SK-N-SH (cell line): Measurements from ENCODE around the gene LRSAM1. TPM values are rescaled to one million over a fixed set of nuclear protein-coding genes. Genes with fewer than 3 reads are reported as not detected.

Source experiments
- CTCF ChIA-PET: fragments of 300-600, 350-600 bp; formaldehyde crosslinking; extraction: SDS; loops from one replicate; lab custom pipeline; 2021; lab: Yijun Ruan, JAX
- POLR2A ChIA-PET: fragments of 350-600 bp; sonication (Branson Sonifier 250); formaldehyde crosslinking; extraction: SDS; loops from one replicate; lab custom pipeline; 2020; ENCODE audit warnings: antibody characterized with exemption, inconsistent platforms; lab: Yijun Ruan, JAX
- DNase-seq: peaks from one replicate; pipeline ENCODE4 v3.0.0; 2012
- H2AFZ ChIP-seq: fragments of 200-600 bp; sonication (generic); 2 replicates; pipeline ENCODE4 v1.8.1; 2016; ENCODE audit warnings: antibody characterized with exemption, mild to moderate bottlenecking, low read depth
- H3F3A ChIP-seq: fragments of 200-600 bp; sonication (generic); replicated peaks from 2 replicates; pipeline ENCODE3; 2016; ENCODE audit warnings: antibody characterized with exemption, mild to moderate bottlenecking; ENCODE audit not compliant: insufficient read depth
- H3K27ac ChIP-seq, 2 experiments: fragments of 200-500 bp in 1 of 2; fragments of 200-600 bp in 1 of 2; sonication (Bioruptor generic) in 1 of 2; sonication (generic), shearing (Covaris generic) in 1 of 2; 2 replicates each; pipeline versions ENCODE4 v1.5.1 to v1.6.1; 2014 to 2016; ENCODE audit warnings: low read depth in 2 of 2, inconsistent platforms in 1 of 2, low read length in 1 of 2, mild to moderate bottlenecking in 1 of 2, mixed read lengths in 1 of 2
- H3K27me3 ChIP-seq: fragments of 200-600 bp; sonication (generic), shearing (Covaris generic); 2 replicates; pipeline ENCODE4 v1.6.1; 2016; ENCODE audit warnings: mixed run types; ENCODE audit not compliant: insufficient read depth
- H3K36me3 ChIP-seq, 2 experiments: fragments of 200-500 bp in 1 of 2; fragments of 200-600 bp in 1 of 2; sonication (Bioruptor generic) in 1 of 2; sonication (generic) in 1 of 2; replicated peaks in 1 of 2; 2 replicates each; pipeline versions ENCODE3 to v1.5.1; 2014 to 2016; ENCODE audit warnings: low read length in 1 of 2, mild to moderate bottlenecking in 1 of 2; ENCODE audit not compliant: insufficient read depth in 2 of 2, control insufficient read depth in 1 of 2
- H3K4me1 ChIP-seq, 2 experiments: fragments of 200-500 bp in 1 of 2; fragments of 200-600 bp in 1 of 2; sonication (Bioruptor generic) in 1 of 2; sonication (generic), shearing (Covaris generic) in 1 of 2; 2 replicates each; pipeline versions ENCODE4 v1.5.1 to v1.6.1; 2014 to 2016; ENCODE audit warnings: low read depth in 1 of 2, low read length in 1 of 2, mixed run types in 1 of 2; ENCODE audit not compliant: insufficient read depth in 2 of 2, control insufficient read depth in 1 of 2
- H3K4me2 ChIP-seq: fragments of 200-600 bp; sonication (generic), shearing (Covaris generic); 2 replicates; pipeline ENCODE4 v1.6.1; 2017; ENCODE audit warnings: mixed run types
- H3K4me3 ChIP-seq, 2 experiments: fragments of 200-500 bp in 1 of 2; fragments of 200-600 bp in 1 of 2; sonication (Bioruptor generic) in 1 of 2; sonication (generic), shearing (Covaris generic) in 1 of 2; 2 replicates each; pipeline versions ENCODE4 v1.5.1 to v1.8.1; 2014 to 2016; ENCODE audit warnings: low read depth in 2 of 2, inconsistent platforms in 1 of 2, low read length in 1 of 2, mild to moderate bottlenecking in 1 of 2, mixed read lengths in 1 of 2, moderate library complexity in 1 of 2
- H3K79me2 ChIP-seq: fragments of 200-600 bp; sonication (generic); 2 replicates; pipeline ENCODE4 v1.8.1; 2017; ENCODE audit warnings: mild to moderate bottlenecking; ENCODE audit not compliant: insufficient read depth
- H3K9ac ChIP-seq: fragments of 200-600 bp; sonication (generic); 2 replicates; pipeline ENCODE4 v1.6.1; 2017; ENCODE audit warnings: mixed run types
- H3K9me2 ChIP-seq: fragments of 200-600 bp; sonication (generic); 2 replicates; pipeline ENCODE4 v1.6.1; 2017; ENCODE audit warnings: mixed run types
- H3K9me3 ChIP-seq: fragments of 200-600 bp; sonication (generic); 2 replicates; pipeline ENCODE4 v1.6.1; 2017; ENCODE audit warnings: mixed run types, mild to moderate bottlenecking, moderate library complexity
- H4K20me1 ChIP-seq: fragments of 200-600 bp; sonication (generic); 2 replicates; pipeline ENCODE4 v1.6.1; 2017; ENCODE audit warnings: mild to moderate bottlenecking, mixed run types; ENCODE audit not compliant: insufficient read depth
- ELF1 ChIP-seq: IDR thresholded peaks from 2 replicates; pipeline ENCODE4 v1.4.0; 2012
- NFIC ChIP-seq: IDR thresholded peaks from 2 replicates; pipeline ENCODE4 v1.4.0; 2012; ENCODE audit warnings: borderline replicate concordance
- RXRA ChIP-seq: IDR thresholded peaks from 2 replicates; pipeline ENCODE4 v1.4.0; 2012; ENCODE audit warnings: low read depth, mild to moderate bottlenecking, borderline replicate concordance
- TCF12 ChIP-seq: IDR thresholded peaks from 2 replicates; pipeline ENCODE4 v1.4.0; 2012
- WGBS: methylation state at CpG from one replicate; pipeline ENCODE4 v1.1.6; 2017; ENCODE audit warnings: low lambda C conversion rate; 5-methylcytosine and 5-hydroxymethylcytosine counted together
- polyA plus RNA-seq, 3 experiments: library from polyadenylated mRNA; depleted of rRNA; stranded (reverse); fragments of >200 nt; gene quantifications; 2 replicates each; pipeline ENCODE4 v1.2.3, GENCODE V29; 2012
- TF ChIP-seq, protein P1 (sequence below): IDR thresholded peaks from 2 replicates; pipeline ENCODE4 v1.4.0; 2012; ENCODE audit warnings: low read depth, borderline replicate concordance
- TF ChIP-seq, protein P2 (sequence below): IDR thresholded peaks from 2 replicates; pipeline ENCODE4; 2012
- TF ChIP-seq, protein P3 (sequence below): fragments of 150-350 bp; IDR thresholded peaks from 2 replicates; pipeline ENCODE4 v1.6.1; 2017; ENCODE audit warnings: antibody characterized with exemption, low read length, low read depth, borderline replicate concordance

LRSAM1 gene
- polyA plus RNA-seq, 1 of the 3 experiments (the other 2 are of a cell fraction): 8.0 TPM

DNA sequence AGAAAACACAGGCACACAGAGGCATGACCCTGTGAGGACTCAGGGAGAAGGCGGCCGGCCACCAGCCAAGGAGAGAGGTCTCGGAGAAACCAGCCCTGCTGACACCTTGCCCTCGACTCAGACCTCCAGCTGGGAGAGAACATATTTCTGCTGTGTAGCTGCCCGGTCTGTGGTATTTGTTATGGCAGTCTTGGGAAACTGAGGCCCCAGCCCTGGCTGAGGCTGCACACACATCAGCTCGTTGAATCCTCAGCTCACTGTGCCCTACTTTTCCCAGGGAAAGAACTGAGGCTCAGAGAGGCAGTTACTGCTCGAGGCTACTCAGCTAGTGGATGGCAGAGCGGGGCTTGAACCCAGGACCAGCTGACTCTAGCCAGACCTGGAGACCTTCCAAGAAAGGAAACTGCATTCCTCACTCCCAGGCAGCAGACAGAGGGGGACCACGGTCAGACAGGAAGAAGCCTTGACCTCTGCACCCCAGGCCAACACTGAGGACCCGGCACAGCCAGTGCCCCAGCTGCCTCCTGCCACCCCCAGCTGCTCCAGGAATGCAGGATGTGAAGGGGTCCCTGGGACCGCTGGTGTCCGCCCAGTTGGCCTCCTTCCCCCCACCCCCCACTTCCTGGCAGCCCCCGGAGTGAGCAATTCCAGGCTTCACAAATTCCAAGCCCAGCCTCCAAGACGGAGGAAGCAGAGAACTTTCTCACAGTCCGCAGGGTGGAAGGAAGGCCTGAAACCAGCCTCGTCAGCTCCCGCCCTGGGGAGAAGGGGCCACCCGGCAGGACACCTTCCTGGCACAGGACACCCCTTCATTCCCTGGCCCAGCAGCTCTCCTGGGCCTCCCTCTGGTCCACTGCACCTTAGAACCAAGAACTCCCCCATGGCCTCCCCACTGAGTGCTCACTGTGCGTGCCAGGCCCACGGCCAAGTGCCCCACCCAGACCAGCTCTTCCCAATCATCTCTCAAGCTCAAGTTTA is 69.9 kb downstream of the LRSAM1 start (continued):
- TF ChIP-seq, protein P1, sequence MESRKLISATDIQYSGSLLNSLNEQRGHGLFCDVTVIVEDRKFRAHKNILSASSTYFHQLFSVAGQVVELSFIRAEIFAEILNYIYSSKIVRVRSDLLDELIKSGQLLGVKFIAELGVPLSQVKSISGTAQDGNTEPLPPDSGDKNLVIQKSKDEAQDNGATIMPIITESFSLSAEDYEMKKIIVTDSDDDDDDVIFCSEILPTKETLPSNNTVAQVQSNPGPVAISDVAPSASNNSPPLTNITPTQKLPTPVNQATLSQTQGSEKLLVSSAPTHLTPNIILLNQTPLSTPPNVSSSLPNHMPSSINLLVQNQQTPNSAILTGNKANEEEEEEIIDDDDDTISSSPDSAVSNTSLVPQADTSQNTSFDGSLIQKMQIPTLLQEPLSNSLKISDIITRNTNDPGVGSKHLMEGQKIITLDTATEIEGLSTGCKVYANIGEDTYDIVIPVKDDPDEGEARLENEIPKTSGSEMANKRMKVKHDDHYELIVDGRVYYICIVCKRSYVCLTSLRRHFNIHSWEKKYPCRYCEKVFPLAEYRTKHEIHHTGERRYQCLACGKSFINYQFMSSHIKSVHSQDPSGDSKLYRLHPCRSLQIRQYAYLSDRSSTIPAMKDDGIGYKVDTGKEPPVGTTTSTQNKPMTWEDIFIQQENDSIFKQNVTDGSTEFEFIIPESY: no peak
- peak; percentile 69; the same call in 1 of the 2 replicates for TF ChIP-seq RXRA
- TF ChIP-seq NFIC: peak; percentile 70

DNA sequence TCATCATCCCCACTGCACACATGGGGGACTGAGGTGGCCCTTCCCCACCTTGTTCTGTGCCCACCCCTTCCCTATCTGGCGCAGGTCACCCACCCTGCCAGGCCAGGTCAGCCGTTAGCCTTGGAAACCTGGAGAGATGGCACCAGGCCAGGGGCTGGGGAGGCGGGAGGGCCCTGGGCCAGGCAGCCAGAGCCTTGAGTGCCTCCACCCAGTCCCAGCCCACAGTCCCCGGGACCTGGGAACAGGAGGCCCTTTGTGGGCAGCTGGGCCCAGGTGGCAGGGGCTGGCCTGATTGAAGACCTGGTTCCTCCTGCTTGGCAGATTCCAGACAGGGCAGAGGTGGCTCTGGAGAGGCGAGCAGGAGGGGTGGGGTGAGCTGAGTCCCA is 70.6 kb downstream of the LRSAM1 start:
- peaks cover 47 to 57% of the 10 kb centered on the region in 2 experiments for H3K36me3 ChIP-seq
- H3K79me2 ChIP-seq: peaks cover 65% of the 10 kb centered on the region
- CTCF ChIA-PET: interaction anchor here (0.6 to 1.8 kb wide), 8 partner anchors 10 to 272 kb away, joined by 3 to 6 read pairs (median 4); no protein-coding TSS in a partner anchor
- H3K4me1 ChIP-seq: peaks cover 15 to 35% of the 10 kb centered on the region in 2 experiments; a peak in 3 of 4 replicates
- no peak for DNase-seq
- no peaks in the 10 kb centered on the region for H4K20me1 ChIP-seq
- peak overlapping the region; percentile 75 for H3K4me2 ChIP-seq
- H3K27me3 ChIP-seq: no peaks in the 10 kb centered on the region
- POLR2A ChIA-PET: no interaction called here
- H3K9me2 ChIP-seq: no peaks in the 10 kb centered on the region
- no peaks in the 10 kb centered on the region for H3K9me3 ChIP-seq
- peak overlapping the region; percentile 85 to 99 for H3K27ac ChIP-seq
- no peak overlapping the region for H3K4me3 ChIP-seq
- peak overlapping the region; percentile 79 for H3K9ac ChIP-seq
- H3F3A ChIP-seq: peaks cover 77% of the 10 kb centered on the region
- 22% methylated on average over 3 of the region's 5 CpGs for WGBS
- TF ChIP-seq ELF1 (no peak), NFIC (peak; percentile 63)
- TF ChIP-seq, all 33 proteins: peak for 1
- no peak overlapping the region for H2AFZ ChIP-seq

DNA sequence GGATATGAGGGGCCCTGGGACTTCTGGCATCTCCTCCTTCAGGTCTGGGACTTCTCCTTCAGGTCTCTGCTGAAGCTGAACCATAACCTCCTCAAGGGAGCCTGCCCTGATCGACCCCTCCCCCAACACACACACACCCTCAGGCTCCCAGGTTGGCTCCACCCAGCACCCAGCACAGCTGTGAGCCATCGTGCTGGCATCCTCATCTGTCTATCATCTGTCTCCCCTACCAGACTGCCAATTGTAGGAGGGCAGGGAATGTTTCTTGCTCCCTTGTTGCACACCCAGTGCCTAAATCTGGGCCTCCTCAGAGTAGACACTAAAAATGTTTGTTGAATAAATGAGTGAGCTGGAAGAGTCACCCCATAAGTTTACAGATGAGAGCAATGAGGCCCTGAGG is 71.4 kb downstream of the LRSAM1 start:
- Histone ChIP-seq H3K27me3 (no peaks in the 10 kb centered on the region), H3K27ac (peak overlapping the region; percentile 85 to 99), H2AFZ (no peak overlapping the region), H3K36me3 (peaks cover 41 to 57% of the 10 kb centered on the region in 2 experiments), H3K9me3 (no peaks in the 10 kb centered on the region), H3F3A (peaks cover 76% of the 10 kb centered on the region), H3K4me3 (no peak overlapping the region), H3K79me2 (peaks cover 65% of the 10 kb centered on the region), H3K9ac (no peak overlapping the region; the same call in 1 of the 2 replicates), H4K20me1 (no peaks in the 10 kb centered on the region), H3K4me2 (peak overlapping the region; percentile 75; the same call in 1 of the 2 replicates), H3K4me1 (peaks cover 15 to 35% of the 10 kb centered on the region in 2 experiments; a peak in 3 of 4 replicates), H3K9me2 (no peaks in the 10 kb centered on the region)
- CTCF ChIA-PET: interaction anchor here (0.6 to 1.8 kb wide), 6 partner anchors 11 to 273 kb away, joined by 3 to 4 read pairs (median 4); no protein-coding TSS in a partner anchor
- TF ChIP-seq, protein P2, sequence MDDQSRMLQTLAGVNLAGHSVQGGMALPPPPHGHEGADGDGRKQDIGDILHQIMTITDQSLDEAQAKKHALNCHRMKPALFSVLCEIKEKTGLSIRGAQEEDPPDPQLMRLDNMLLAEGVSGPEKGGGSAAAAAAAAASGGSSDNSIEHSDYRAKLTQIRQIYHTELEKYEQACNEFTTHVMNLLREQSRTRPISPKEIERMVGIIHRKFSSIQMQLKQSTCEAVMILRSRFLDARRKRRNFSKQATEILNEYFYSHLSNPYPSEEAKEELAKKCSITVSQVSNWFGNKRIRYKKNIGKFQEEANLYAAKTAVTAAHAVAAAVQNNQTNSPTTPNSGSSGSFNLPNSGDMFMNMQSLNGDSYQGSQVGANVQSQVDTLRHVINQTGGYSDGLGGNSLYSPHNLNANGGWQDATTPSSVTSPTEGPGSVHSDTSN: peak; percentile 64
- TF ChIP-seq TCF12: peak; percentile 30; the same call in 1 of the 2 replicates
- TF ChIP-seq, protein P3, sequence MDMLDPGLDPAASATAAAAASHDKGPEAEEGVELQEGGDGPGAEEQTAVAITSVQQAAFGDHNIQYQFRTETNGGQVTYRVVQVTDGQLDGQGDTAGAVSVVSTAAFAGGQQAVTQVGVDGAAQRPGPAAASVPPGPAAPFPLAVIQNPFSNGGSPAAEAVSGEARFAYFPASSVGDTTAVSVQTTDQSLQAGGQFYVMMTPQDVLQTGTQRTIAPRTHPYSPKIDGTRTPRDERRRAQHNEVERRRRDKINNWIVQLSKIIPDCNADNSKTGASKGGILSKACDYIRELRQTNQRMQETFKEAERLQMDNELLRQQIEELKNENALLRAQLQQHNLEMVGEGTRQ: no peak
- POLR2A ChIA-PET: no interaction called here
- 64% methylated on average over 2 of the region's 2 CpGs for WGBS
- no peak for DNase-seq
